Osteocyte (in vitro differentiated cells): Measurements from ENCODE around the gene NECAB3. TPM values are rescaled to one million over a fixed set of nuclear protein-coding genes. Genes with fewer than 3 reads are reported as not detected.

ENCODE experiments used
- DNase-seq: peaks from one replicate; pipeline ENCODE4 v3.0.0; 2021; ENCODE audit warnings: mixed read lengths; ENCODE audit not compliant: unreplicated experiment; ENCODE audit errors: extremely low spot score
- H3K27ac Mint-ChIP-seq: one replicate; pipeline ENCODE4 v1.8.0; 2021; ENCODE audit warnings: mild to moderate bottlenecking, mixed read lengths; ENCODE audit not compliant: unreplicated experiment
- H3K27me3 Mint-ChIP-seq: one replicate; pipeline ENCODE4 v1.8.0; 2021; ENCODE audit warnings: mixed read lengths; ENCODE audit not compliant: unreplicated experiment
- H3K36me3 Mint-ChIP-seq: one replicate; pipeline ENCODE4 v1.8.0; 2021; ENCODE audit warnings: mixed read lengths; ENCODE audit not compliant: unreplicated experiment
- H3K4me1 Mint-ChIP-seq: one replicate; pipeline ENCODE4 v1.8.0; 2021; ENCODE audit warnings: mixed read lengths; ENCODE audit not compliant: unreplicated experiment
- H3K4me3 Mint-ChIP-seq: one replicate; pipeline ENCODE4 v1.8.0; 2021; ENCODE audit warnings: mild to moderate bottlenecking, moderate library complexity, mixed read lengths; ENCODE audit not compliant: unreplicated experiment
- H3K9me3 Mint-ChIP-seq: one replicate; pipeline ENCODE4 v1.8.0; 2021; ENCODE audit warnings: mixed read lengths; ENCODE audit not compliant: unreplicated experiment
- CTCF ChIP-seq: fragments of 200-600 bp; sonication (generic); IDR thresholded peaks from 2 replicates; pipeline ENCODE4 v1.5.0; 2021; ENCODE audit warnings: antibody characterized with exemption, mild to moderate bottlenecking, moderate library complexity
- total RNA-seq: library from RNA; stranded (reverse); gene quantifications from 2 replicates; pipeline ENCODE4 v1.2.1, GENCODE V29; 2021

The NECAB3 gene
- total RNA-seq, 1 donor from 2014 or later, result 29.1 TPM

DNA sequence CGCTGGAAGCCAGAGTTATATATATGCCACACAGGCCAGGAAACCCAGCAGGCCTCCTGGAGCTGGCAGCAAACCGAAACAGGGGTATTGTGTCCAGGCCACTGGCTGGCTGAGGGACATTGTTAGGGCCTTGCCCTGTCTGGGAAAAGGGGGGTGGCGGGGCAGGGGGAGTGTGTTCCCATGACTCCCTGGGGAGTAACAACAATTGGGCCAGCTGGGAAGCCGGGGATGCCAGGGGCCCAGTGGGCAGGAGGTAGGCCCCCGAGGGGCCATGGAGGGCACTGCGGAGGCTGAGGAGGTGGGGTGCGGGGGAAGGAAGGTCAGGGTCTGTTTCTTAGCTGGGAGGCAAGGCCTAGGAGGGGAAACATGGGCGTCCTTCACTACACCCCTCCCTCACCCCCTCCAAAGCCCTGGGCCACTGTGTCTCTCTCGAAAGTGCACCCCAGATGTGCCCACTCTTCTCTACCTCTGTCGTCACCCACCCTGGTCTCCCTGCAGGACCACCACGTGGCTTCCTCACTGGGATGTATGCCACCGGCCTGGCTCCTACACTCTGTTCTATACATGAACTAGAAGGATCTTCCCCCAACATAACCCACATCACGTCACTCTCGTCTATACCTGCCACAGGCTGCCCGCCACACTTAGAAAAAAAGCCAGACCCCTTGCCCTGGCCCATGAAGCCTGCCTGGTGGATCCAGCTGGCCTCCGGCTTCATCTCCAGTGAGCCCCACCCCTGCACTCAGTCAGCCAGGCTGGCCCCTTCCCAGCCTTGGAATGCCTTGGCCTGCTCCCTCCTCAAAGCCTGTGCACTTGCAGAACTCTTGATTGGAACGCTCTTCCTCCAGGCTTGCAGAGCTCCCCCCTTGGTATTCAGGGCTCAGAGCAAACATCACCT lies 19.8 kb upstream of the NECAB3 start:
- Mint-ChIP-seq H3K9me3 (no peaks in the 10 kb centered on the region), H3K27me3 (no peaks in the 10 kb centered on the region), H3K4me3 (no peak overlapping the region), H3K4me1 (peaks cover 3% of the 10 kb centered on the region), H3K36me3 (no peaks in the 10 kb centered on the region), H3K27ac (no peak overlapping the region)
- TF ChIP-seq CTCF, result no peak
- DNase-seq, result no peak

DNA sequence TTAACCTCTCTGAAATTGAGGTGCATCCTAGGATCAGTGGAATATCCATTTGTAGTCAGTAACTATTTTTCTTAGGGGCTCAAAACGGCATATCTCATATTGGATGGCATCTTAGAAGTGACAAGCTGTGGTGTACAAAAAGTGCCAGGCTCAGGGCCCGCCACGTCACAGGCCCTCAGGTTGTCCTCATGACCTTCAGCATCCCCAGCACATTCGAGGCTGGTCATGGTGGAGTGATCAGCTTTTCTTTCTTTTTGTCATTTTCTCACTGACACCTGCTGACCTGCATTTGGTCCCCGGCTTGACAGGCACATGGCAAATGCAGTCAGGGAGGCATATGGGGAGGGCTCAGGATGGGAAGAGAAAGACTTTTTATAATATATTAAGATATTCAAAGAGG lies 19.1 kb upstream of the NECAB3 start:
- no peak overlapping the region for H3K4me3 Mint-ChIP-seq

DNA sequence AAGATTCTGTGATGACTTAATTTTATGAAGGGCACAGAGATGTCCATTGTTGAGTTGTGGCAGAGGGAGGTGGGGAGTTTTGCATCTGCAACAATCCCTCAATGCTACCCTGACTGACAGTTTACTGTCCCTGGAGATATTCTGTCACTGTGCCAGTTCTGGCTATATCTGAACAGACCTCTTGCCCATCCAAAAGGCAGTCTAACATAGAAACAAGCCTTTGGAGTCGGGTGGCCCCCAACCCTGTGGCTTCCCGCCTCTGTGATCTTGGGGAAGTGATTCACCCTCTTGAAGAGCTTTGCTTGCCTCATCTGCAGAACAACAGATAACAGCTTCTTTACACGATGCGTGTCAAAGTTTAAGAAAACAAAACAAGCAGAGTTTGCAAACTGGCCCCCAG lies 15.7 kb upstream of the NECAB3 start:
- Mint-ChIP-seq H3K4me1 (peaks cover 11% of the 10 kb centered on the region), H3K27me3 (no peaks in the 10 kb centered on the region), H3K4me3 (no peak overlapping the region), H3K9me3 (no peaks in the 10 kb centered on the region), H3K27ac (no peak overlapping the region), H3K36me3 (no peaks in the 10 kb centered on the region)
- no peak for TF ChIP-seq CTCF
- DNase-seq, result no peak

More for the DNA sequence above, 19.1 kb upstream of the NECAB3 start:
- TF ChIP-seq CTCF, result no peak
- H3K9me3 Mint-ChIP-seq, result no peaks in the 10 kb centered on the region
- peaks cover 3% of the 10 kb centered on the region for H3K4me1 Mint-ChIP-seq
- H3K36me3 Mint-ChIP-seq, result no peaks in the 10 kb centered on the region
- DNase-seq, result no peak
- H3K27me3 Mint-ChIP-seq, result no peaks in the 10 kb centered on the region
- H3K27ac Mint-ChIP-seq, result no peak overlapping the region

DNA sequence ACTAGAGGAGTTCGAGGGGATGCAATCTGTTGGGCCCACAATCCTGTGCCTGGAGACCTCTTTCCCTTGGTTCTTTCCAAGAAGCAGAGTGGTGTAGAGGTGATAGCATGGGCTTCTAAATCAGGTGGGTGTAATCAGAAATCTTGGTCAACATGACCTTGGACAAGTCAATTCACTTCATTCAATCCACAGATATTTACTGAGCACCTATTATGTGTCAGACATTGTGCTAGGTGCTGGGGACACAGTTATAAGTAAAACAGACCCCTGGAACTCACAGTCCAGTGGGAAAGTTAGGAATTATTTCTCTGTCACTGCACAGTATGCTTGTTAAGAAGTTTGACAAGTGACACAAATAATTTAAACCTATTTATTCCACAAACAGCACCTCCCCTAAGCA lies 15.3 kb upstream of the NECAB3 start:
- no peaks in the 10 kb centered on the region for H3K36me3 Mint-ChIP-seq
- no peak overlapping the region for H3K4me3 Mint-ChIP-seq
- H3K27ac Mint-ChIP-seq, result no peak overlapping the region
- no peak for DNase-seq
- no peaks in the 10 kb centered on the region for H3K27me3 Mint-ChIP-seq
- TF ChIP-seq CTCF, result no peak
- no peaks in the 10 kb centered on the region for H3K9me3 Mint-ChIP-seq
- peaks cover 15% of the 10 kb centered on the region for H3K4me1 Mint-ChIP-seq

GRCh38 chr20:33688938-33689424 lies 14.8 kb upstream of the NECAB3 start:
- no peak for TF ChIP-seq CTCF
- no peaks in the 10 kb centered on the region for H3K9me3 Mint-ChIP-seq
- H3K4me1 Mint-ChIP-seq, result peaks cover 15% of the 10 kb centered on the region
- H3K27ac Mint-ChIP-seq, result no peak overlapping the region
- H3K27me3 Mint-ChIP-seq, result no peaks in the 10 kb centered on the region
- no peaks in the 10 kb centered on the region for H3K36me3 Mint-ChIP-seq
- no peak for DNase-seq
- H3K4me3 Mint-ChIP-seq, result no peak overlapping the region
